ENCODE results near the gene CDPF1. TPM values are rescaled to one million over a fixed set of nuclear protein-coding genes. Genes with fewer than 3 reads are reported as not detected.

The CDPF1 gene
- polyA plus RNA-seq, 3 donors = 8.3 to 8.4 (median 8.3) TPM

GRCh38 chr22:46276563-46276962 lies 26.5 kb upstream of the CDPF1 start:
- H3K36me3 ChIP-seq (replicated peaks in 1 of 2; ENCODE audit: control insufficient read depth in 1 of 2, insufficient read depth in 2 of 2, low read length in 2 of 2) = peaks cover 71 to 97% of the 10 kb centered on the region in 2 donors
- no peak overlapping the region for H2AFZ ChIP-seq (ENCODE audit: insufficient read depth, low read depth, low read length, poor library complexity, severe bottlenecking)
- Mint-ChIP-seq H3K27ac (no peak overlapping the region), H3K4me1 (no peaks in the 10 kb centered on the region), H3K27me3 (ENCODE audit: low read depth in 3 of 3) (no peaks in the 10 kb centered on the region), H3K9me3 (peaks cover 0 to 7% (median 0%) of the 10 kb centered on the region in 7 donors), H3K36me3 (peaks cover 81 to 94% of the 10 kb centered on the region in 2 donors), H3K4me3 (no peak overlapping the region)
- no peak overlapping the region for H3K27ac ChIP-seq (ENCODE audit: low read depth in 1 of 2, low read length in 2 of 2)
- no peak overlapping the region for H3K4me2 ChIP-seq (replicated peaks; ENCODE audit: extremely low read depth, low read length, poor library complexity, severe bottlenecking)
- no peaks in the 10 kb centered on the region for H4K20me1 ChIP-seq (ENCODE audit: insufficient read depth, low read length)
- no peaks in the 10 kb centered on the region for H3K9me3 ChIP-seq (replicated peaks in 1 of 2; ENCODE audit: control insufficient read depth in 1 of 2, insufficient read depth in 1 of 2, low read length in 2 of 2)
- H3K4me1 ChIP-seq (ENCODE audit: control insufficient read depth in 1 of 2, insufficient read depth in 2 of 2, low read length in 2 of 2) = no peaks in the 10 kb centered on the region
- H3K79me2 ChIP-seq (ENCODE audit: insufficient read depth, low read length) = no peaks in the 10 kb centered on the region
- intact Hi-C loops (cut with micrococcal nuclease) = no loop called here
- no CpG with 5 or more reads among the region's 7 CpGs for WGBS (ENCODE audit: insufficient coverage)
- H3K27me3 ChIP-seq (ENCODE audit: control insufficient read depth in 2 of 2, insufficient read depth in 2 of 2, low read length in 2 of 2) = no peaks in the 10 kb centered on the region
- no peak for DNase-seq
- TF ChIP-seq CTCF (IDR thresholded peaks at IDR 0.05) = no peak
- H3K4me3 ChIP-seq (replicated peaks in 1 of 3; ENCODE audit: low read depth in 2 of 3, low read length in 3 of 3) = no peak overlapping the region
- H3K9ac ChIP-seq (ENCODE audit: insufficient read depth, low read length, poor library complexity, severe bottlenecking) = no peak overlapping the region

DNA sequence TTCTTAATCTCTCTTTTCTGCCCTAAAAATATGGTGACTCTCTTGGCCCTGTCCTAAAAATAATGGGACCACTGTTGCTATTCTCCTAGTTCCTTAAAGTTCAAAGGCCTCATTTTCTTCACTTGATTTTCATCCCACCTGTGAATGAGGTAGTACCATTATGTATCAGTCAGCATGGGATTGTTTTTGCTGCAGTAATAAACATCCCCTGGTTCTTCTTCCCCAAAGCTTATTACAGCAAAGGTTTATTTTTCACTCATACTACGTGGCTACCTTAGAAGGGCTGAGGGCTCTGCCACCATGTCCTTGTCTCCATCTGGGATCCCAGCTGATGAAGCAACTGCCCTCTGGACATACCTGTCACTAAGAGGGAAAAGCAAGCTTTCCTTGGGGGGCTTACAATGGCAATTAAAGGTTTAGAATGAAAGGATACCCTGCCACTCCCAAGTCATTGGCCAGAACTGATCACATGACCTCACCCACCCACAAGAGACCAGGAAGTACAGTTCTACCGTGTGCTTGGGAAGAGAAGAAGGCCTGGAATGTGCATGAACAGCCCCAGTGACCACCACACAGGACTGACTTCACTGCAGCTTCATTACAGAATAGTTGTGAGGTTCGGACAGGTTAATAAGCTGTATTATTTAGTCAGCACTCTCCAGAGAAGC lies 25.5 kb upstream of the CDPF1 start:
- H3K36me3 Mint-ChIP-seq = peaks cover 75 to 89% of the 10 kb centered on the region in 2 donors
- no peaks in the 10 kb centered on the region for H3K27me3 ChIP-seq (ENCODE audit: control insufficient read depth in 2 of 2, insufficient read depth in 2 of 2, low read length in 2 of 2)
- WGBS (ENCODE audit: insufficient coverage) = no CpG with 5 or more reads among the region's 3 CpGs
- peaks cover 64 to 87% of the 10 kb centered on the region in 2 donors for H3K36me3 ChIP-seq (replicated peaks in 1 of 2; ENCODE audit: control insufficient read depth in 1 of 2, insufficient read depth in 2 of 2, low read length in 2 of 2)
- no peak for TF ChIP-seq CTCF (IDR thresholded peaks at IDR 0.05)
- peak overlapping the region in 2 of 7 donors; percentile 52 to 62 for H3K27ac Mint-ChIP-seq
- no peaks in the 10 kb centered on the region for H3K4me1 Mint-ChIP-seq
- H3K4me2 ChIP-seq (replicated peaks; ENCODE audit: extremely low read depth, low read length, poor library complexity, severe bottlenecking) = no peak overlapping the region
- H3K9me3 ChIP-seq (replicated peaks in 1 of 2; ENCODE audit: control insufficient read depth in 1 of 2, insufficient read depth in 1 of 2, low read length in 2 of 2) = no peaks in the 10 kb centered on the region
- H3K79me2 ChIP-seq (ENCODE audit: insufficient read depth, low read length) = no peaks in the 10 kb centered on the region
- no peak overlapping the region for H3K4me3 Mint-ChIP-seq
- no peak overlapping the region for H3K4me3 ChIP-seq (replicated peaks in 1 of 3; ENCODE audit: low read depth in 2 of 3, low read length in 3 of 3)
- peaks cover 0 to 7% (median 0%) of the 10 kb centered on the region in 7 donors for H3K9me3 Mint-ChIP-seq
- no peaks in the 10 kb centered on the region for H3K4me1 ChIP-seq (ENCODE audit: control insufficient read depth in 1 of 2, insufficient read depth in 2 of 2, low read length in 2 of 2)
- H4K20me1 ChIP-seq (ENCODE audit: insufficient read depth, low read length) = no peaks in the 10 kb centered on the region
- intact Hi-C loops (cut with micrococcal nuclease) = no loop called here
- peak overlapping the region in 1 of 2 donors; percentile 29 for H3K27ac ChIP-seq (ENCODE audit: low read depth in 1 of 2, low read length in 2 of 2)
- H3K9ac ChIP-seq (ENCODE audit: insufficient read depth, low read length, poor library complexity, severe bottlenecking) = no peak overlapping the region
- no peak overlapping the region for H2AFZ ChIP-seq (ENCODE audit: insufficient read depth, low read depth, low read length, poor library complexity, severe bottlenecking)
- H3K27me3 Mint-ChIP-seq (ENCODE audit: low read depth in 3 of 3) = no peaks in the 10 kb centered on the region
- DNase-seq = no peak

Measured in CD14-positive monocyte (primary cell).